Measurements from ENCODE around the gene LIMA1. TPM values are rescaled to one million over a fixed set of nuclear protein-coding genes. Genes with fewer than 3 reads are reported as not detected.
"Not testable (repeated sequence)": the region's sequence is repeated elsewhere in the genome, so short reads cannot be mapped to it uniquely, and the experiment has no call there.

The LIMA1 gene
- 64.0 and 68.4 TPM in 2 replicates for total RNA-seq

GRCh38 chr12:50283229-50283923 lies at the start of gene LIMA1:
Gene LIMA1, minus strand, starts transcription at chr12:50283520. Its CDS starts 34,769 bp downstream, at chr12:50248751.
- peak within 1 kb of the TSS; percentile 74 for H3K27ac Mint-ChIP-seq
- peaks cover 17% of the 10 kb centered on the region for H3K4me1 Mint-ChIP-seq (ENCODE audit: low read depth)
- H3K4me3 Mint-ChIP-seq: peak within 1 kb of the TSS; percentile 89
- H3K9me3 Mint-ChIP-seq: no peaks in the 10 kb centered on the region
- peaks cover 20% of the 10 kb centered on the region for H3K27me3 Mint-ChIP-seq (ENCODE audit: insufficient read depth)
- intact Hi-C loops (cut with micrococcal nuclease): loop anchor here (1.0 to 10.0 kb wide), 6 partner anchors 36 to 891 kb away; partner anchors contain the start of genes COX14, SMARCD1 and TFCP2
- peaks cover 4% of the 10 kb centered on the region for H3K36me3 Mint-ChIP-seq (ENCODE audit: low read depth)
- DNase-seq (ENCODE audit: low spot score): peak; percentile 85

GRCh38 chr12:50331745-50332144 lies 48.4 kb upstream of the LIMA1 start:
- intact Hi-C loops (cut with micrococcal nuclease): no loop called here
- no peaks in the 10 kb centered on the region for H3K9me3 Mint-ChIP-seq
- H3K4me3 Mint-ChIP-seq: no peak overlapping the region

DNA sequence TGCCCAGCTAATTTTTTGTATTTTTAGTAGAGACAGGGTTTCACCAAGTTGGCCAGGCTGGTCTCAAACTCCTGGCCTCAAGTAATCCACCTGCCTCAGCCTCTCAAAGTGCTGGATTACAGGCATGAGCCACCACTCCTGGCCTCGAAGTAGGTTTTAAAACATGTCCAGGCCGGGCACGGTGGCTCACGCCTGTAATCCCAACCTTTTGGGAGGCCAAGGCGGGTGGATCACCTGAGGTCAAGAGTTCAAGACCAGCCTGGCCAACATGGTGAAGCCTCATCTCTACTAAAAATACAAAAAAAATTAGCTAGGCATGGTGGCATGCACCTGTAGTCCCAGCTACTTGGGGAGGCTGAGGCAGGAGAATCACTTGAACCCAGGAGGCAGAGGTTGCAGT lies 45.3 kb upstream of the LIMA1 start:
- not testable (repeated sequence) for H3K27ac Mint-ChIP-seq

More at GRCh38 chr12:50331745-50332144, 48.4 kb upstream of the LIMA1 start:
- H3K4me1 Mint-ChIP-seq (ENCODE audit: low read depth): no peaks in the 10 kb centered on the region
- peaks cover 17% of the 10 kb centered on the region for H3K27me3 Mint-ChIP-seq (ENCODE audit: insufficient read depth)
- no peaks in the 10 kb centered on the region for H3K36me3 Mint-ChIP-seq (ENCODE audit: low read depth)
- DNase-seq (ENCODE audit: low spot score): no peak
- no peak overlapping the region for H3K27ac Mint-ChIP-seq

GRCh38 chr12:50326590-50327284 lies 43.4 kb upstream of the LIMA1 start:
- Mint-ChIP-seq H3K4me3 (no peak overlapping the region), H3K27ac (no peak overlapping the region), H3K4me1 (ENCODE audit: low read depth) (no peaks in the 10 kb centered on the region), H3K36me3 (ENCODE audit: low read depth) (no peaks in the 10 kb centered on the region), H3K9me3 (no peaks in the 10 kb centered on the region), H3K27me3 (ENCODE audit: insufficient read depth) (peaks cover 2% of the 10 kb centered on the region)
- DNase-seq (ENCODE audit: low spot score): no peak
- intact Hi-C loops (cut with micrococcal nuclease): no loop called here

More for the DNA sequence above, 45.3 kb upstream of the LIMA1 start:
- H3K27me3 Mint-ChIP-seq (ENCODE audit: insufficient read depth); DNase-seq (ENCODE audit: low spot score); H3K4me1 Mint-ChIP-seq (ENCODE audit: low read depth); H3K36me3 Mint-ChIP-seq (ENCODE audit: low read depth); intact Hi-C loops (cut with micrococcal nuclease); H3K4me3 Mint-ChIP-seq; H3K9me3 Mint-ChIP-seq: not testable (repeated sequence)

DNA sequence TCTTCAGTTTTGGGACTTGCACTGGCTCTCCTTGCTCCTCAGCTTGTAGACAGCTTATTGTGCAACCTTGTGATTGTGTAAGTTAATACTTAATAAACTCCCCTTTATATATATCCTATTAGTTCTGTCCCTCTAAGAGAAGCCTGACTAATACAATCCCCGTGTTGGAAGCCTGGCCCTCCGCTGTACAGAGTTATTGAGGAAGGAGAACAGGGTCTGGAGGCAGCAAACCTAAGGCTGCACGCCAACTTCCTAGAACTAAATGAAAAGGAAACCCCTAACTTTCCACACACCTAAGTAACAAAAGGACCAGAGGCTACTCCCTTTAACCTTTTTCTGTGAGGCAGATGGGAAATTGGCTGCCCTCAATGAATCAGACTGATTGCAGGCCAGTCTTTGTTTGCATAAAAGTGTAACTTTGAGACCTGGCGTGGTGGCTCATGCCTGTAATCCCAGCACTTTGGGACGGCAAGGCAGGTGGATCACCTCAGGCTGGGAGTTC lies 42.6 kb upstream of the LIMA1 start:
- peaks cover 2% of the 10 kb centered on the region for H3K27me3 Mint-ChIP-seq (ENCODE audit: insufficient read depth)
- H3K27ac Mint-ChIP-seq: no peak overlapping the region
- DNase-seq (ENCODE audit: low spot score): no peak
- no peaks in the 10 kb centered on the region for H3K9me3 Mint-ChIP-seq
- H3K4me3 Mint-ChIP-seq: no peak overlapping the region
- intact Hi-C loops (cut with micrococcal nuclease): no loop called here
- no peaks in the 10 kb centered on the region for H3K4me1 Mint-ChIP-seq (ENCODE audit: low read depth)
- H3K36me3 Mint-ChIP-seq (ENCODE audit: low read depth): no peaks in the 10 kb centered on the region

DNA sequence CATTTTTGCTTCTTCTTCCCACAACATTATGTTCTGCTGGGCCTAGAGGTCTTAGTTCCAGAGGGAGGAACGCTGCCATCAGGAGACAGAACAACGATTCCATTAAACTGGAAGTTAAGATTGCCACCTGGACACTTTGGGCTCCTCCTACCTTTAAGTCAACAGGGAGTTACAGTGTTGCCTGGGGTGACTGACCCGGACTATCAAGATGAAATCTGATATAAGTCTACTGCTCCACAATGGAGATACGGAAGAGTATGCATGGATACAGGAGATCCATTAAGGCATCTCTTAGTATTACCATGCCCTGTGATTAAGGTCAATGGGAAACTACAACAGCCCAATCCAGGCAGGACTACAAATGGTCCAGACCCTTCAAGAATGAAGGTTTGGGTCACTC lies 41.5 kb upstream of the LIMA1 start:
- H3K4me1 Mint-ChIP-seq (ENCODE audit: low read depth); H3K27ac Mint-ChIP-seq; DNase-seq (ENCODE audit: low spot score); H3K36me3 Mint-ChIP-seq (ENCODE audit: low read depth); H3K4me3 Mint-ChIP-seq; H3K9me3 Mint-ChIP-seq; H3K27me3 Mint-ChIP-seq (ENCODE audit: insufficient read depth); intact Hi-C loops (cut with micrococcal nuclease): not testable (repeated sequence)

DNA sequence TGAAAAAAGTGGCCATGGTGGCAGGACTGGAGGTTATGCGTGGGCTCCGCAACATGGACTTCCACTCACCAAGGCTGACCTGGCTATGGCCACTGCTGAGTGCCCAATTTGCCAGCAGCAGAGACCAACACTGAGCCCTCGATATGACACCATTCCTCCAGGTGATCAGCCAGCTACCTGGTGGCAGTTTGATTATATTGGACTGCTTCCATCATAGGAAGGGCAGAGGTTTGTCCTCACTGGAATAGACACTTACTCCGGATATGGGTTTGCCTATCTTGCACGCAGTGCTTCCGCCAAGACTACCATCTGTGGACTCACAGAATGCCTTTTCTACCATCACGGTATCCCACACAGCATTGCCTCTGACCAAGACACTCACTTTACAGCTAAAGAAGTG lies 40.8 kb upstream of the LIMA1 start:
- H3K27me3 Mint-ChIP-seq (ENCODE audit: insufficient read depth); H3K27ac Mint-ChIP-seq; H3K36me3 Mint-ChIP-seq (ENCODE audit: low read depth); DNase-seq (ENCODE audit: low spot score); H3K9me3 Mint-ChIP-seq; intact Hi-C loops (cut with micrococcal nuclease); H3K4me1 Mint-ChIP-seq (ENCODE audit: low read depth); H3K4me3 Mint-ChIP-seq: not testable (repeated sequence)

GRCh38 chr12:50322206-50322605 lies 38.9 kb upstream of the LIMA1 start:
- Mint-ChIP-seq H3K4me1 (ENCODE audit: low read depth) (no peaks in the 10 kb centered on the region), H3K4me3 (no peak overlapping the region), H3K36me3 (ENCODE audit: low read depth) (no peaks in the 10 kb centered on the region), H3K27ac (no peak overlapping the region), H3K27me3 (ENCODE audit: insufficient read depth) (no peaks in the 10 kb centered on the region), H3K9me3 (no peaks in the 10 kb centered on the region)
- intact Hi-C loops (cut with micrococcal nuclease): no loop called here
- no peak for DNase-seq (ENCODE audit: low spot score)

GRCh38 chr12:50317203-50317602 lies 33.9 kb upstream of the LIMA1 start:
- intact Hi-C loops (cut with micrococcal nuclease): no loop called here
- Mint-ChIP-seq H3K27me3 (ENCODE audit: insufficient read depth) (no peaks in the 10 kb centered on the region), H3K9me3 (no peaks in the 10 kb centered on the region), H3K4me3 (no peak overlapping the region), H3K36me3 (ENCODE audit: low read depth) (no peaks in the 10 kb centered on the region), H3K4me1 (ENCODE audit: low read depth) (no peaks in the 10 kb centered on the region), H3K27ac (no peak overlapping the region)
- no peak for DNase-seq (ENCODE audit: low spot score)

DNA sequence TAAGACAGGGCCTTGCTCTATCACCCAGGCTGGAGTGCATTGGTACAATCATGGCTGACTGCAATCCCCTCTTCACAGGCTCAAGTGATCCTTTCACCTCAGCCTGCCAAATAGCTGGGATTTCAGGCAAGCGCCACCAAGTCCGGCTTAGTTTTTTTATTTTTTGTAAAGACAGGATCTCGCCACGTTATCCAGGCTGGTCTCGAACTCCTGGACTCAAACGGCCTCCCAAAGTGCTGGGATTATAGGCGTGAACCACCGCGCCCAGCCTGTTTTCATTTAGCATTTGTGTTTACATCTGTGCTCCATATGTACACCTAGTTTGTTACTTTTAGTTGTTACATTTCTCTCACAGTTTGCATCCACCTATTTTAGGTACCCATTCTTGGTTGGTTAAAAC lies 32.5 kb upstream of the LIMA1 start:
- H3K27me3 Mint-ChIP-seq (ENCODE audit: insufficient read depth): no peaks in the 10 kb centered on the region
- intact Hi-C loops (cut with micrococcal nuclease): no loop called here
- no peaks in the 10 kb centered on the region for H3K36me3 Mint-ChIP-seq (ENCODE audit: low read depth)
- no peak overlapping the region for H3K27ac Mint-ChIP-seq
- no peaks in the 10 kb centered on the region for H3K4me1 Mint-ChIP-seq (ENCODE audit: low read depth)
- no peak overlapping the region for H3K4me3 Mint-ChIP-seq
- H3K9me3 Mint-ChIP-seq: no peaks in the 10 kb centered on the region
- no peak for DNase-seq (ENCODE audit: low spot score)

DNA sequence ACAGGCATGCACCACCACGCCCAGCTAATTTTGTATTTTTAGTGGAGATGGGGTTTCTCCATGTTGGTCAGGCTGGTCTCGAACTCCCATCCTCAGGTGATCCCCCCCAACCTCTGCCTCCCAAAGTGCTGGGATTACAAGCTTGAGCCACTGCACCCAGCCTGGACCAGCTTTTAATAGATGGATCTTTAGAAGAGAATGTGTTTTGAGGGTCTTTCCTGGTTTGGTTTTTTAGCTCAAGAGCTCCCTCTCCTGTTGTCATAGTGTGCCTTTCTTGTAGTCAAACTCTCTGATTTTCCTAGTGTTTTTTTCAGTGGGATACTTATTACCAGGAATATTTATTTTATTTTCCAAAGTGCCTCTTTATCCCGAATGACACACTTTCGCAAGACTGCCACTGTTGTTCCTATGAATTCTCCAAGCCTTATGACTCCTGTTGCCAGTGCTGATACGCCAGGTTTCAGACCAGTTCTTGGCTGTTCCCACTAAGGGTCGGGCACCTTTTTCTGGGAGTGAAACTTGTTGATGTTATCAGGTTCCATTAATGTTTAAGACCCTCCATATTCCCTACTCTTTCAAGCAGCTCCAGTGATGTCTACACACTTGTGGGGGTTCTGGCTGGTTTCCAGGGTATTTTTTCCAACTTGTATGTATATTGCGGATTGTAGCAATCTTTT lies 31.5 kb upstream of the LIMA1 start:
- Mint-ChIP-seq H3K27me3 (ENCODE audit: insufficient read depth) (no peaks in the 10 kb centered on the region), H3K4me1 (ENCODE audit: low read depth) (no peaks in the 10 kb centered on the region), H3K36me3 (ENCODE audit: low read depth) (no peaks in the 10 kb centered on the region), H3K9me3 (no peaks in the 10 kb centered on the region), H3K4me3 (no peak overlapping the region), H3K27ac (no peak overlapping the region)
- DNase-seq (ENCODE audit: low spot score): no peak
- intact Hi-C loops (cut with micrococcal nuclease): loop anchor here (1.0 kb wide), 1 partner anchor 182 kb away; no protein-coding TSS in a partner anchor

GRCh38 chr12:50313971-50314370 lies 30.7 kb upstream of the LIMA1 start:
- intact Hi-C loops (cut with micrococcal nuclease): loop anchor here (1.0 kb wide), 1 partner anchor 182 kb away; no protein-coding TSS in a partner anchor
- H3K9me3 Mint-ChIP-seq; DNase-seq (ENCODE audit: low spot score); H3K27ac Mint-ChIP-seq; H3K4me1 Mint-ChIP-seq (ENCODE audit: low read depth); H3K4me3 Mint-ChIP-seq; H3K36me3 Mint-ChIP-seq (ENCODE audit: low read depth); H3K27me3 Mint-ChIP-seq (ENCODE audit: insufficient read depth): not testable (repeated sequence)

Data from activated T-helper 1 cell treated with anti-CD3 and anti-CD28 coated beads, Interleukin-12 subunit alpha, Interleukin-12 subunit beta, Interleukin-2, Interleukin-4 antibody, amounts not matched to agents 30 ng/mL and 10 ng/mL and 1 ng/mL, durations not matched to agents 14 hours and 24 hours and 36 hours (primary cell).